Psoas muscle (tissue), 8 donors: ENCODE measurements around the gene NPFF. TPM values are rescaled to one million over a fixed set of nuclear protein-coding genes. Genes with fewer than 3 reads are reported as not detected.

Experiments
- ATAC-seq, 4 donors: fragments of 200-7000 bp; cut with Tn5 transposase; one replicate each; pipeline ENCODE4 v1.9.1; 2020; ENCODE audit warnings: moderate library complexity in 3 of 4, mild to moderate bottlenecking in 2 of 4
- DNase-seq, 2 donors: peaks; one replicate each; pipeline ENCODE4 v3.0.0-alpha.2; 2020
- H3K27ac ChIP-seq: fragments of 200-600 bp; one replicate; pipeline ENCODE4 v1.8.0; 2022
- H3K27me3 ChIP-seq, 3 donors: fragments of 200-600 bp in 1 of 3; one replicate each; pipeline versions ENCODE4 v1.6.1 to v1.8.0; 2013 to 2022; ENCODE audit warnings: low read length in 2 of 3, mild to moderate bottlenecking in 2 of 3, moderate library complexity in 1 of 3; ENCODE audit not compliant: insufficient read depth in 3 of 3
- H3K36me3 ChIP-seq, 2 donors: fragments of 200-600 bp in 1 of 2; one replicate each; pipeline versions ENCODE4 v1.6.1 to v1.8.0; 2013 to 2022; ENCODE audit warnings: low read depth in 1 of 2, mild to moderate bottlenecking in 1 of 2, moderate library complexity in 1 of 2; ENCODE audit not compliant: insufficient read depth in 1 of 2
- H3K4me1 ChIP-seq: fragments of 200-600 bp; one replicate; pipeline ENCODE4 v1.8.0; 2022
- H3K4me3 ChIP-seq: fragments of 200-600 bp; one replicate; pipeline ENCODE4 v1.8.0; 2022; ENCODE audit warnings: mild to moderate bottlenecking
- H3K9me3 ChIP-seq: fragments of 200-600 bp; one replicate; pipeline ENCODE4 v1.8.0; 2022
- WGBS, 3 donors: extraction: QIAGEN DNeasy Blood & Tissue Kit; methylation state at CpG; one replicate each; pipeline versions ENCODE4 v1.1.6 to v1.1.7; 2013; 5-methylcytosine and 5-hydroxymethylcytosine counted together
- intact Hi-C, 2 donors: fragments of 100-400 bp; cut with DNase I; formaldehyde crosslinking; loops; one replicate each; pipeline versions ENCODE4 v1.11.0 to v1.14.2; 2022
- polyA plus RNA-seq, 3 donors: library from polyadenylated mRNA; stranded (reverse); fragments of 200-250 nt; gene quantifications; one replicate each; pipeline ENCODE4 v1.2.3, GENCODE V29; 2013
- total RNA-seq, 4 donors: library from RNA; stranded (reverse); fragmentation: NEBNext Ultra II Directional in 2 of 4; extraction: Animal tissue kit (Norgen Biotek cat#: 25700) in 2 of 4; gene quantifications; one replicate each; pipeline versions ENCODE4 v1.2.1 to v1.2.4, GENCODE V29; 2021 to 2023
- TF ChIP-seq, protein P1 (sequence below): fragments of 200-600 bp; IDR thresholded peaks from one replicate; pipeline ENCODE4 v1.8.0; 2022; ENCODE audit warnings: antibody characterized with exemption
- donor health status: healthy with polysubstance abuse.
- donor health status: DM: no; HTN: no; CAD: no; lungs with moderate emphysema.
- donor health status: Bipolar disorder and iron deficiency.
- donor health status: healthy.
- donor health status: DM: yes; HTN: yes; CAD: no.
- donor health status: DM: no; HTN: no; CAD: no.
- donor health status: DM: no; HTN: no; CAD: no.
- donor health status: DM: yes; HTN: yes; CAD: no.

NPFF gene
- total and polyA plus RNA-seq, 7 donors, result not detected

DNA sequence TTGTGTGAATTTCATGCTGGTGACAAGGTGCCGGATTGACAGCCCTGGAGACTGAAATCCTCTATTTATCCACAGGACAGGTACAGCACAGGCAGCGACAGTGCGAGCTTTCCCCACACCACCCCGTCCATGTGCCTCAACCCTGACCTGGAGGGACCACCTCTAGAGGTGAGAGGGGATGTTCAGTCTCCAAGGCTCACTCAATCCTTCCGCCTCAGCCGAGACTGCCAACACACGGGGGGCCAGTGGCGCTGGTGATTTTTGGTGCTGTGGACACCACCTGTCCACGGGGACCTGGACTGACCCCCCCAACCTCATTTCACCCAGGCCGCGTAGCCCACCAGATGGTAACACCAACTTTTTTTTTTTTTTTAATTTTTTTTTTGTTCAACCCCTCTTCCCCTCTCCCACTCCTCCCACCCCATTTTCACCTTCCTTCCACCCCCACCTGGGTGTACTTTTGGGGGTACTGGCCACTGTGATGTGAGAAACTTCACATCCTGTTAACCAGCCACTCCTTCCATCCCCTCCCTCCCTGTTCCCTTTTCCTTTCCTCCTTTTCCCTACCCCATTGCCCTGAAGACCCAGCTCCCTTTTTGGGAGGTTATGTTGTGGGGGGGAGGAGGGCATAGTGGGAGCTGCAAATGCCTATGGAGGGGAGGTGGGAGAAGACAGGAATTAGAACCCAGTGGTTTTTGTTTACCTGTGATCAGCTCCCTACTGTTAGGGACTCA lies 42.4 kb downstream of the NPFF start:
- peak overlapping the region; percentile 66 for H3K27ac ChIP-seq
- no peaks in the 10 kb centered on the region for H3K9me3 ChIP-seq
- no peaks in the 10 kb centered on the region for H3K27me3 ChIP-seq
- ATAC-seq (no peak), DNase-seq (no peak)
- intact Hi-C loops, result no loop called here
- no peak overlapping the region for H3K4me3 ChIP-seq
- peaks cover 55 to 100% of the 10 kb centered on the region in 2 donors for H3K36me3 ChIP-seq
- TF ChIP-seq, protein P1, sequence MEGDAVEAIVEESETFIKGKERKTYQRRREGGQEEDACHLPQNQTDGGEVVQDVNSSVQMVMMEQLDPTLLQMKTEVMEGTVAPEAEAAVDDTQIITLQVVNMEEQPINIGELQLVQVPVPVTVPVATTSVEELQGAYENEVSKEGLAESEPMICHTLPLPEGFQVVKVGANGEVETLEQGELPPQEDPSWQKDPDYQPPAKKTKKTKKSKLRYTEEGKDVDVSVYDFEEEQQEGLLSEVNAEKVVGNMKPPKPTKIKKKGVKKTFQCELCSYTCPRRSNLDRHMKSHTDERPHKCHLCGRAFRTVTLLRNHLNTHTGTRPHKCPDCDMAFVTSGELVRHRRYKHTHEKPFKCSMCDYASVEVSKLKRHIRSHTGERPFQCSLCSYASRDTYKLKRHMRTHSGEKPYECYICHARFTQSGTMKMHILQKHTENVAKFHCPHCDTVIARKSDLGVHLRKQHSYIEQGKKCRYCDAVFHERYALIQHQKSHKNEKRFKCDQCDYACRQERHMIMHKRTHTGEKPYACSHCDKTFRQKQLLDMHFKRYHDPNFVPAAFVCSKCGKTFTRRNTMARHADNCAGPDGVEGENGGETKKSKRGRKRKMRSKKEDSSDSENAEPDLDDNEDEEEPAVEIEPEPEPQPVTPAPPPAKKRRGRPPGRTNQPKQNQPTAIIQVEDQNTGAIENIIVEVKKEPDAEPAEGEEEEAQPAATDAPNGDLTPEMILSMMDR, result no peak
- WGBS, 3 donors, result 74 to 76% (median 74%) methylated on average over 11 of the region's 11 CpGs
- H3K4me1 ChIP-seq, result peaks cover 93% of the 10 kb centered on the region

DNA sequence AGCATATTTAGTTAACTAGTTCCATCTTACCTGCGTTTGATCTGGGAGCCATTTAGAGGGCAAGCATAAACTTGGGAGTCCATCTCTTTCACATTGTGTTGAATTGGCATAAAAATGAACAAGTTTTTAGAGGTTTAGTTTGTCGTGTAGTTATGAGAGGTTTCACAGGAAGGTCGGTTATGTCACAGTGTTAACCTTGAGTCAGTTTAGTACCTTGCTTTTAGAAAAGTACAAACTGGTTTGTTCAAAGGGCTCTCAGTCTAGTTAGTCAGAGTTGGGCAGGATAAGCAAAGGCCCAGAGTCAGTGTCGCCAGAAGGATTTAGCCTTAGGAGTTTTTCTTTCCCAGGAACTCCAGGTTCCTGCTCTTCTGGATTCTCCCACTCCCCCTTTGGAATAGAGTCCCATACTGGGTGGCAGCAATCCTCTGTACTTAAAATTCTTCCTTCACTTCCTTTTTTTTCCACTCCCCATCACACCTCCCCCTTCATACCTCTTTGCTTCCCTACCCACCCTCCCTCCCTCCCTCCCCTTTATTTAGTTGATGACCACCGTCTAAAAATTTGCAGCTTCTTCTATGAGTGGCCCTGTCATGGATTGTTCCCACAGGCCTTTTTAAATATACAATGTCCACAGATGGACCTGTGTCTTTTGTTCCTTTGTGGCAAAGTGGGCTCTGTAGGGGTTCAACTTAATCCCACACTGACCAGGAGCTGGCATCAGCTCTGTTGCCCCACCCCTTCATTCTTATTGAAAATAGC lies 43.3 kb downstream of the NPFF start:
- intact Hi-C loops, result no loop called here
- Histone ChIP-seq H3K36me3 (peaks cover 54 to 100% of the 10 kb centered on the region in 2 donors), H3K27me3 (no peaks in the 10 kb centered on the region), H3K9me3 (no peaks in the 10 kb centered on the region), H3K4me1 (peaks cover 96% of the 10 kb centered on the region), H3K27ac (peak overlapping the region; percentile 66), H3K4me3 (no peak overlapping the region)
- 36 to 54% (median 40%) methylated on average over 5 of the region's 5 CpGs for WGBS, 3 donors
- TF ChIP-seq, protein P1, result no peak
- ATAC-seq (no peak), DNase-seq (no peak)

- Histone ChIP-seq H3K36me3 (peaks cover 52 to 100% of the 10 kb centered on the region in 2 donors), H3K4me3 (no peak overlapping the region), H3K27ac (peak overlapping the region; percentile 66), H3K27me3 (no peaks in the 10 kb centered on the region), H3K4me1 (peaks cover 91% of the 10 kb centered on the region), H3K9me3 (no peaks in the 10 kb centered on the region)
- intact Hi-C loops, result no loop called here
- DNase-seq, result no peak
- TF ChIP-seq, protein P1, result no peak
- 28 to 41% (median 40%) methylated on average over 3 of the region's 3 CpGs for WGBS, 3 donors
- ATAC-seq, result no peak
Measured at GRCh38 chr12:53462935-53463334, 44.3 kb downstream of the NPFF start.

DNA sequence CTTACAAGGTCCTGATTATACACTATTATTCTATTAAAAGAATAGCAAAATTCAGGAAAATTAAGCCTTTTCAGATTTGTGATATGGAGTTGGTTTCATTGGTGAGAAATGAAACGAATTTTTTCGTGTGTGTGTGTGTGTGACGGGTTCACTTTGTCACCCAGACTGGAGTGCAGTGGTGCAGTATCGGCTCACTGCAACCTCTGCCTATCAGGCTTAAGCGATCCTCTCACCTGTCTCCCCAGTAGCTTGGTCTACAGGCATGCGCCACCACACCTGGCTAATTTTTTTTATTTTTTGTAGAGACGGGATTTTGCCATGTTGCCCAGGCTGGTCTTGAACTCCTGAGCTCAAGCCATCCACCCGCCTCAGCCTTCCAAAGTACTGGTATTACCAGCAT lies 45.7 kb downstream of the NPFF start:
- peaks cover 45 to 100% of the 10 kb centered on the region in 2 donors for H3K36me3 ChIP-seq
- no peak for DNase-seq
- whole genome bisulfite sequencing, 3 donors, result 45 to 68% (median 50%) methylated on average over 8 of the region's 8 CpGs
- no peak for ATAC-seq
- peak overlapping the region; percentile 64 for H3K27ac ChIP-seq
- TF ChIP-seq, protein P1, result no peak
- intact Hi-C loops, result no loop called here
- no peaks in the 10 kb centered on the region for H3K9me3 ChIP-seq
- peak overlapping the region; percentile 2 for H3K4me3 ChIP-seq
- H3K4me1 ChIP-seq, result peaks cover 88% of the 10 kb centered on the region
- no peaks in the 10 kb centered on the region for H3K27me3 ChIP-seq
